SH-SY5Y (cell line): ENCODE results near the gene XPNPEP3.

ENCODE experiments used
- GATA2 ChIP-seq: IDR thresholded peaks from 2 replicates; pipeline ENCODE4 v1.6.1; 2011; ENCODE audit warnings: mild to moderate bottlenecking, low read depth, low read length
- GATA3 ChIP-seq: IDR thresholded peaks from 2 replicates; pipeline ENCODE4 v1.6.1; 2011; ENCODE audit warnings: low read depth, mild to moderate bottlenecking, low read length, moderate library complexity

Gene XPNPEP3

DNA sequence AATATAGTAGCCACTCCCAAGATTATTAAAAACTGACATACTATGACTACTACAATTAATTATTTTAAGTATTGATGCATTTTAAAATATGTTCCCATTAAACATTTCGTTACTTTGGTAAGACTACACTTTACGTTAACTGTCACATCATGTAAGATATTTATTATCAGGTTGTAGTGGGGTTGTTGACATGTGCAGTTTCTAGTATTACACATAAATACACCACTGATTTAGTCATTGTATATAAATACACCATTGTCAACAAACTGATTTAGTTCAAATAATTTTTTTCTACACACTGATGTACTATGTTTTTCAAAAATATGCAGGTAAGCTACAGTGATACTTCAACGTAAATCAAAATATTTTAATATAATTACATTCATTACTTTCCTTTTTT, 12.0 kb upstream of the XPNPEP3 start:
- TF ChIP-seq GATA3 (no peak), GATA2 (no peak)

DNA sequence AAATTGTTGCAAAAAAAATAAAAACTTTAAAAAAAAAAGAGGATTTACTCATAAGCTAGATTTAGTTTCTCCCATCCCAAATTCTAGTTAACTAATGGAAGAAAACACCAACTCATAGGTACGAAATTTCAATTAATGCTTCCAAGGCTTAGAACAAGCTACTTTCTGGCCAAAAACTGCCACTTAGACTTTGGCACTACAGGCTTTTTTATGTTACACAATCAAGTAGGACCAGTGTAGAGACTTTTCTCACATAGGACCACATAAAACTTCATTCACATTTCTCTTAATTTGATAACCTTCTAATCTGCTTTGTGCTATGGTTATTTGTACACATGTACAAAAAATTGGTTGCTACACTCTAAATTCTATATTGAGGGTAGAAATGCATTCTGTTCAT, 3.6 kb upstream of the XPNPEP3 start:
- TF ChIP-seq GATA2 = no peak
- TF ChIP-seq GATA3 = no peak

DNA sequence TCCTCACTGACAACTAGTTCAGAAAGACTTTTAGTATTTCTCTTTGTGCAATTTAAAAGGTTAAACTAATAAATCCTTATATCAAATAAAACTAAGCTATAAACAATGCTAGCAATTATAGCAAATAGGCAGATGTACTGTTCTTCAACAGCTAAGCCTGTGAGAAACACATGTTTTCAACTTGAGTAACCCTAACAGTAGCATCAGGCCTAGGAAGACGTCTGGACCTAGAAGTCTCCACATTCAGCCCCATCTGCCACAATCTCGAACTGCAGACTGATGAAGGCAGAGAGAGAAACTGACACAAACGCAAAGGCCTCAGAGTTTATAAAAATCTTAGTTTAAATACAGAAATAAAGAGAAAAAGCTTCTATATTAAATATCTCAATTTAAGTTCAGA, 3.0 kb upstream of the XPNPEP3 start:
- no peak for TF ChIP-seq GATA2
- no peak for TF ChIP-seq GATA3

DNA sequence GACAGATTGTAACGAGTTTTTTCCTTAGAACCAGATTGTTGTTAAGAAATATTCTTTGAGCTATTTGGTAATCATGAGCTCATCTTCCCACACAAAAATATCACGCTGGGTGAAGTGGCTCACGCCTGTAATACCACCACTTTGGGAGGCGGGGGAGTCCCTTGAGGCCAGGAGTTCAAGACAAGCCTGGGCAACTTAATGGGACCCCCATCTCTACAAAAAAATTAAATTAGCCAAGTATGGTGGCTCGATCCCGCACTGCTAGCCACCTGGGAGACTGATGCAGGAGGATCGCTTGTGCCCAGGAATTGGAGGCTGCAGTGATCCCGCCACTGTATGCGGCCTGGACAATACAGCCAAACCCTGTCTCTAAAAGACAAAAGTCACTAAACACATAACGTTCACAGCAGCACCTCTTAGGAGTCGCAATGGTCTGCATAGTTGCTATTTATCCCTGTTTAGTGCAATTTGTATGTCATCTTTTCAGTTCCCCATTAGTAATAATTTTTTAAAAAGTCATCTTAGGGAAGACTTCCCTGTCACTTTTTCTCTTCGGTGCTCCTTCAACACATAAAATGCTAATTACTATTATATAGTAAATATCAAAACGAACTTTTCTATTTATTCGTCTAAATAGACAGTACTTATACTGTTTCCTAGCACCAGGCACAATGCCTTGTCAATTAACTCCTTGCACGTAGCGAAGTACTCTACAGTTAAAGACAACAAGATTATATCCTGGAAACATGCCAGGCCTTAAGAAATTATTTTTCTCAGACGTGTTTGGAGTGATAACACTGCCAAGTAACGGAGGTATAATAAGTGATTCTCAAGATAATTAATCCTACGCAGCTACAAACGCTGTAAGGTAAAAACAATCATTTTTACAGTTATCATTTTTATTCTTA, 1.6 kb upstream of the XPNPEP3 start:
- TF ChIP-seq GATA2 (no peak), GATA3 (no peak)

DNA sequence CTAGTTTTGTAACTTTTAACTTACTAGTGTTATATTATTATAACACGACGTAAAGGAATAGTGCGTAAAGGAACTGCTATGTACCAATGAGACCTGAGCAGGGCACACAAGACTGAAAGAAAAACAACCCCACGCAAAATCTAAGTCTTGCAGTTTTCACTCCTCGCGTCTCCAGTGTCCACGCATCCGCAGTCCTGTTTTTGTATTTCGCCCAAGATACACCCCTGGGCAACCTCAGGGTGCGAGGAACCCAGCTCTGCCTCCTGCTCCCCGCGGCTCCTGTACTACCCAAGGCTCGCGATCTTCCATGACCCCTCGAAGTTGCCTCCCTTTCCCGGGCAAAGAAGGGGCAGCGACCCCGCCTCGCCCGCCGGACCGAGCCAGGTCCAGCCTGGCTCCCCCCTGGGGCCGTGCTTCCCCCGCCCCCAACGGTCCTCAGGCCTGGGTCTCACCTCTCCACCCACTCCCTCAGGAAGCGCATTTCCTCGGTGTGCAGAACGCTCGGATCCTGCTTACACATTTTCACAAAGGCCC, 902 bp upstream of the XPNPEP3 start:
- TF ChIP-seq GATA3 (no peak), GATA2 (no peak)

- no peak for TF ChIP-seq GATA3
- no peak for TF ChIP-seq GATA2
Observed at GRCh38 chr22:40857309-40857855, 434 bp downstream of the XPNPEP3 start.

- TF ChIP-seq GATA3 (no peak), GATA2 (no peak)
Observed at GRCh38 chr22:40862013-40862412, 5.1 kb downstream of the XPNPEP3 start, which contains the start of gene DNAJB7. TSS of gene DNAJB7 (minus strand) at chr22:40862113. CDS start at chr22:40861994, 119 bp downstream.

DNA sequence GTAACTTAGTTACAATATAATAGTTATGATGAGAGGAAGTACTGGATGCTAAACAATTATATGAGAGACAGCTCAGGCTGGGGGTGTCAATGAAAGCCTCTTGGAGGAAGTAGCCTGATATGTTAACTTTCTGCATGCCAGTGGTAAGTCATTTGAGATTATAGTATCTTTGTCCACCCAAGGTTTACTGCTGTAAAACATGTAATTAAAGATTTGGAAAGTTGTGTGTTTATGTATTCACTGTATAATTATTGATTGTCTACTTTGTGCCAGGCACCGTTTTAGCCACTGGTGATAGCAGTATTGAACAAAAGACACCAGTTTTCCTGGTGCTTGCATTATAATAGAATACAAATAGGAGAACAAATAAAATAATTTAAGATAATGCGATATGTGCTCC, 5.6 kb downstream of the XPNPEP3 start:
- TF ChIP-seq GATA3 = no peak
- no peak for TF ChIP-seq GATA2

DNA sequence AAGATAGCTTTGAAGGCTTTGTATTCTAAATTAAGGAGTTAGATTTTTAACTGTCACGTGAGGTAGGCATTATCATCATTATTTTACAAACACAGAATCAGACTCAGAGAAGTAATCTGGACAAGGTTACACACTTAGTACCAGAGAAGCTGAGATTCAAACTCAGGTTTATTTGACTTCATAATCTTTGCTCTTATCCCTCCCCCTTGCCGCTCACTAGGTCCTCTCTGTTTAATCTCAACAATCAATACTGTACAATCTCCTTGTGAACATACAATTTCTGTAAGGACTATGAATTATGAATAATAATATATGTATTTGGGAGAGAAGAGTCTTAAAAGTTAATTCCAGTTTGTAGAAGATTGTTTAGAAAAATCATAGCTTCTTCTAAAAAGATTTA, 10.2 kb downstream of the XPNPEP3 start:
- TF ChIP-seq GATA2 = no peak
- no peak for TF ChIP-seq GATA3

DNA sequence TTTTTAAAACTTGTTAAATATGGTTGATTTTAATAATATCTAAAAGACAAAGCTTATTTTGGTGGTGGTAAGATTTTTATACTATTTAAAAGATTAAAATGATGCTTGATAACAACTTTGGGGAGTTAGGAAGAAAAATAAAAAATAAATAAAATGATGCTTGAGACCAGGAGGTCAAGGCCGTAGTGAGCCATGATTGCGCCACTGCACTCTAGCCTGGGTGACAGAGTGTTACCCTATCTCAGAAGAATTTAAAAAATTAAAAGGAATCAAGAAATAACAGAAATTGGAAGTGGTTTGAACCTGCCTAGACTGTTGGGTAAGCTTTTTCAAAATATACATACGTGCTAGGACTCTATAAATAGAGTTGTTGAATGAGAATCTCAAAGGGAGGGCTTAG, 17.1 kb downstream of the XPNPEP3 start:
- TF ChIP-seq GATA3 = no peak
- TF ChIP-seq GATA2 = no peak

DNA sequence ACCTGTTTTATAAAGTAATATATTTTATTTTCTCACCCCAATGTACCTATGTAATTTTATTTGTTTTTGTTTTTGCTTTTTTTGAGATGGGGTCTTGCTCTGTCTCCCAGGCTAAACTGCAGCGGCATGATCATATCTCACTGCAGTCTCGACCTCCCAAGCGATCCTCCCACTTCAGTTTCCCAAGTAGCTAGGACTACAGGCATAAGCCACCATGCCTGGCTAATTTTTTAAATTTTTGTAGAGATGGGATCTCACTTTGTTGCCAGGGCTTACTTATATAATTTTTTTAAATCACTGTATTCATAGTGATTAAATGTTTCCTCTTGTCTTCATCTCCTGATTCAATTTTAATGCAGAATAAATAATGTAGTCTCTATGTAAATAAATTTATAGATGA, 18.2 kb downstream of the XPNPEP3 start:
- TF ChIP-seq GATA3 (no peak), GATA2 (no peak)

DNA sequence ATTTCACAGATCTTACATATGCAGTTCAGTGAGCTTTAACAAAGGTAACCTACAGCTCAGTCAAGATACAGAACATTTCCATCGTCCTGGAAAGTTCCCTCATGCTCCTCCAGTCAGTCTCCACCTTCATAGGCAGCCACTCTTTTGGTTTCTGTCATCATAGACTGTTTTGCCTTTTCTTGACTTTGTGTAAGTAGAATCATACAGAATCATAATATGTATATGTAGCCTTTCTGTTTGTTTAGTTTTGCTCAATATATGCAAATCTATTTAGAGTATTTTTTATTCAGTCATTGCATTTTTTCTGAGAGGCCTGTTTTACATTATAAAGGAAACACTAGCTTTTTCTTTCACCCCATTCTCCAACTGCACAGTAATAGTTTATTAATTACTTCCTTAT, 20.0 kb downstream of the XPNPEP3 start:
- TF ChIP-seq GATA3 (no peak), GATA2 (no peak)

GRCh38 chr22:40877488-40877887, 20.5 kb downstream of the XPNPEP3 start:
- TF ChIP-seq GATA3 (no peak), GATA2 (no peak)

DNA sequence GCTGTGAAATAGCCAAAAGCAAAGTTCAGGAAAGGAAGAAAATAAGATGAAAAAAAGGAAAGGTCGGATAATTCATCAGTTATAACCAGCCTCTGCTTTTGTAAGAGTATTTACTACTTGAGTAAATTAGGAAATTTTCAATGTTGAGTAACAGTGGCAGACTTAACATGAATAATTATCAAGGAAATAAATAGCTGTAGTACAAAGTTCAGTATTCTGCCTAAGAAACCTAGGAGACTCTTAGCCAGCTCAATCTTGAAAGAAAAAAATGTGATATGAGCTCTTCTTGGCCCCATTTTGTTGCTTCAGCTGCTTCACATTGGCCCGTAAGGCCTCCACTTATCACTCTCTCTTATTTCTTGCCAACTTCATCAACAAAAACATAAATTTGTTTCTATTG, 22.0 kb downstream of the XPNPEP3 start:
- TF ChIP-seq GATA2 (no peak), GATA3 (no peak)

- TF ChIP-seq GATA3 (no peak), GATA2 (no peak)
Observed at GRCh38 chr22:40889116-40889515, 32.2 kb downstream of the XPNPEP3 start.
